Kasumi-1 (cell line): ENCODE measurements around the gene ZBED2.
"Not testable (repeated sequence)": the region's sequence is repeated elsewhere in the genome, so short reads cannot be mapped to it uniquely, and the experiment has no call there.

Experiments
- DNase-seq, 2 experiments: peaks; one replicate each; lab custom pipeline; 2025; lab: John Stamatoyannopoulos, UW

ZBED2 gene

DNA sequence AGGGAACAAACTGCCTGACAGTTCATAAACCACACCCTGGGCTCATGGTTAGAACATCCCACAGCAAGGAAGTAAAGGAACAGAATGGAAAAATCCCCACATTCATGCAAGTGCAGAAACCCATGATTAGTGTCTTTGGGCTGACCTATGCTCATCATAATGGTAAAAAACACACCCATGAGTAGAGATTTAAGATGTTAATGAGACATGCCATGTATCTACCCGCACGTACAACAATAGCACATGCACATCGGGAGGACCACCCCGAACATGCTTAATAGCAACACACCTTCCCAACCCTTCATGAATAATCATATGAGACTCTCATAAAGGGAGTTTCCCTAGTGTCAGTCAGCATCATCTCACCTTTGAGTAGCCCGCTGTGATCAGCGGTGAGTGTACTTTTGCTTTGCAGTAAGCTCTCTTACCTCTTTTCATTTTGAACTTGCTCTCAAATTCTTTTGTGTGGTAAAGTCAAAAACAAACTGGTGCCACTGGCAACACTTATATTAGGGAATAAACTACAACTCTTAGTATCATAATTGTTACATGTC lies 23.2 kb downstream of the ZBED2 start:
- no peak for DNase-seq

DNA sequence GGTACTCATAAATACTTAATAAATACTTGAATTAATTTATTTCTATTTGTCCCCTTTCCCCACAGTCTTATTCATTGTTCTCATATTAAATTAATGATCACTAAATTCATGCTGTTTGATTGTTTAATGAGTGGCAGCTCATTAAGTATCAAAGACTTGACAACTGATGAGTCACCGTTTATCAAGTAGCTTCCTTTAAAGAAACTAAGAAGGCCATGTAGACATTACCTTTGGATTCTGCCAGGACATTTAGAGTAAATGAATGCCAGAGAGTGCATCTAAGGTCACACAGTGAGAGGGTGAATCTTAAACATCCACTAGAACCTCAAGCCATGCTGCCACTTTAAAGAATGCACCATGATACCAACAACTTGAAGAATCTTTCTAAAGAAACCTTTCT lies 23.9 kb downstream of the ZBED2 start:
- no peak for DNase-seq

DNA sequence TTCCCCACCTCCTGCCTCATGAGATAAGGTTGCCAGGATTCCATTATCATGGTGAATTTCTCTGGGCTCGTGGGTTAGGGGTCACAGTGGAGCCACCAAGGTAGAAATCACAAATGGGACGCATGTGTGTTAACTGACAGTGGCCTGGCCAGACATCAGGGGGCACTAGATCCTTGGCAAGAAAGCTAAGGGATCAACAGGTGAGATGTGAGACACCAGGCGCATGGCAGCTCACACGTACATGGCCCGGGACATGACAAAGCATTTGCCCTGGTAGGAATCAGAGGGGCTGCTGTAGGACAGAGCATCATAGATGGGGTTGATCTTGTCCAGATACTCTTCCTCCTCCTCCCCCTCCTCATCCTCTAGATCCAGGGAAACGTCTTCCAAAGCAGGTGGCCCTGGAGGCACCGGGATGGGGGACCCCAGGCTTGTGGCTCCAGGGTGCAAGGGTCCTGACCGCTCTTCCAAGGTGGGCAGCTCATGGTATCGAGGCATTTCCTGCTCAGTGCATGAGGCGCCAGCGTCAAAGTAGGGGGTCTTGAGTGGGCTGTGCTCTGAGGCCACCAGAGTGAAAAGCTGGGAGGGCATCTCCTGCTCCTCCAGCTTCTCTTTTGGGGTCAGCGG lies 24.6 kb downstream of the ZBED2 start:
- no peak for DNase-seq

GRCh38 chr3:111568911-111569310 lies 26.2 kb downstream of the ZBED2 start:
- no peak for DNase-seq

- no peak for DNase-seq
These were observed 26.8 kb downstream of the ZBED2 start for GRCh38 chr3:111568355-111568754.

DNA sequence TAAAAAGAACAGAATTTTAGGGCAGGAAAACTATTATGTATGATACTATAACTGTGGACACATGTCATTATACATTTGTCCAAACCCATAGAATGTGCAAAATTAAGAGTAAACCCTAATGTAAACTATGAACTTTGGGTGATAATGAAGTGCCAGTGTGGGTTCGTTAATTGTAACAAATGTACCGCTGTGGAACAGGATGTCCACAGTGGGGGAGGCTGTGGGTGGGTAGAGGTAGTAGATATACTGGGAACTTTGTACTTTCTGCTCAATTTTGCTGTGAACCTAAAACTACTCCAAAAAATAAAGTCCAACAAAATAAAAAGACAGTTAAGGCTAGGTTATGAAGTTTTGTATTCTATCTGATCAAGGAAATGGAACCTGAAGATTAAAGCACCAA lies 28.3 kb downstream of the ZBED2 start:
- no peak for DNase-seq

DNA sequence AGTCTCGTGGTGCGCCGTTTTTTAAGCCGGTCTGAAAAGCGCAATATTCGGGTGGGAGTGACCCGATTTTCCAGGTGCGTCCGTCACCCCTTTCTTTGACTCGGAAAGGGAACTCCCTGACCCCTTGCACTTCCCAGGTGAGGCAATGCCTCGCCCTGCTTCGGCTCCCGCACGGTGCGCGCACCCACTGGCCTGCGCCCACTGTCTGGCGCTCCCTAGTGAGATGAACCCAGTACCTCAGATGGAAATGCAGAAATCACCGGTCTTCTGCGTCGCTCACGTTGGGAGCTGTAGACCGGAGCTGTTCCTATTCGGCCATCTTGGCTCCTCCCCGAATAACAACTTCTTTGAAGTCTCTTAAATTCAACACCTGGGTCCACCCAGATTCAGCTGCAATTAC lies 33.2 kb downstream of the ZBED2 start:
- not testable (repeated sequence) for DNase-seq

DNA sequence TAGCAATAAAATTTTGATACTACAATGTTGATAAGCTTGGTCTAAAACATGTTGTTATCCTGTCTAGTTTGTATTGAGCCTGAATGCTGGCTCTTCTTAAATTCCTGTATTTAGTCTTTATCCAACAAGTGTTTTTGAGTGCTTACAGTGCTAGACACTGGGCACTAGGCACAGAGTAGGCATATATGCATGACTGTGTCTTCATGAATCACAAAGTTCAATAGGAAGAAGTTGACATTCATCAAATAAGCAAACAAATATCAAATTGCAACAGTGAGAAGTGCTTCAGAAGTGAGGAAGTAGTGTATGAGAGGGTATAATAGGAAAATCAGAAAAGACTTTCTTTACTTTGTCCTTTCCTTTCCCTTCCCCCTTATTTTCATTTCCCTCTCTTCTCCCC lies 46.4 kb downstream of the ZBED2 start:
- DNase-seq = no peak

DNA sequence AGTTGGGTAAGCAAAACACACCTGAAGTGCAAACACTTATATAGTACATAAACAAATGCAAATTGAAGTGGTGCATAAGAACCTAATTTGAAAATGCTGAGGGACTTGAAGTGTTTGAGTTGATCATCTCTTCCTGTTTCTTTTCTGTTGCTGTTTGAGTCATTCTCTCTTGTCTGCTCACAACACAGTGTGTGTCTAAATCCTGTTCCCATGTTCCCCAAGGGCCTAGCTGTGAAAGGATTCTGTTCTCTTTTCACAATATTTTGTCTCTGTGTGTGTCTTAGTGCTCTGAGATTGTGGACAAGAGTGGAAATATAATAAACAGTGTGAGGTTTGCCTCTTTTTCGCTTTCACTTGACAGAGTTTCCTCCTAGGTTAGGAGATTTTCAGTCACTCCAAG lies 47.1 kb downstream of the ZBED2 start:
- DNase-seq = peak; percentile 36 to 59

GRCh38 chr3:111547631-111548030 lies 47.5 kb downstream of the ZBED2 start:
- DNase-seq = peak; percentile 80 to 85

DNA sequence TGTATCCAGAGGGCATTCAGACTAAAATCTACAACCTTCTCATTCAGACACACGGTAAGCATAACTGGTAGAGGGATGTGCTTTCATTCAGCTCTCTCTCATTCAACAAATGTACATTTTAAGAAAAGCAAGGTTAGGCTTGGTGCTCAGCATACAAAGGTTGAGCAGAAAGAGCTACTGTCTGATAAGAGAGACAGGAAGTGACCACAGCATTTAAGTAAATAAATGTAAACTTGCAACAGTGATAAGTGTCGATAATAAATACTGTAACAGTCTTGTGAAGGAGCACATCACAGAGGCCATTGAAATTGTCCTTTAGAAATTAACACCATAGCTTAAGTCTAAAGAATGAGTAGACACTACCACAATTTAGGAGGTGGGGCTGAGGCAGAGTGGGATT lies 49.8 kb downstream of the ZBED2 start:
- DNase-seq = no peak
